IMR-90 (cell line): ENCODE data around the gene HSPG2. TPM values are rescaled to one million over a fixed set of nuclear protein-coding genes. Genes with fewer than 3 reads are reported as not detected.

Source experiments
- ATAC-seq: fragments of 200-7000 bp; cut with Tn5 transposase; 2 replicates; pipeline ENCODE4 v1.9.1; 2020; ENCODE audit warnings: low read depth, mild to moderate bottlenecking, moderate library complexity
- BruUV-seq: library from RNA; stranded (reverse); fragments of 400-500 nt; replicated peaks from 2 replicates; lab custom pipeline; 2021; lab: Mats Ljungman, UMichigan
- CTCF ChIA-PET: fragments of 300-600 bp; formaldehyde crosslinking; extraction: SDS; loops from one replicate; lab custom pipeline; 2021; ENCODE audit warnings: antibody characterized with exemption; lab: Yijun Ruan, JAX
- POLR2A ChIA-PET: fragments of 300-600 bp; sonication (Branson Sonifier 250); formaldehyde crosslinking; loops from one replicate; lab custom pipeline; 2022; ENCODE audit warnings: antibody characterized with exemption; ENCODE audit not compliant: unreplicated experiment; lab: Charles Lee
- DNase-seq: peaks from one replicate; pipeline ENCODE4 v3.0.0; 2013
- H2AFZ ChIP-seq: replicated peaks from 2 replicates; pipeline ENCODE3; 2013; ENCODE audit warnings: low read length, mild to moderate bottlenecking; ENCODE audit not compliant: poor library complexity
- H2AK5ac ChIP-seq: 2 replicates; pipeline ENCODE4 v1.6.1; 2013; ENCODE audit warnings: low read depth, low read length, inconsistent platforms
- H2AK9ac ChIP-seq: replicated peaks from 2 replicates; pipeline ENCODE3; 2013; ENCODE audit warnings: mild to moderate bottlenecking, low read depth, low read length, moderate library complexity; ENCODE audit not compliant: poor library complexity
- H2BK120ac ChIP-seq: 2 replicates; pipeline ENCODE4 v1.6.1; 2013; ENCODE audit warnings: low read depth, low read length, inconsistent platforms
- H2BK15ac ChIP-seq: 3 replicates; pipeline ENCODE4 v1.6.1; 2013; ENCODE audit warnings: low read depth, low read length, inconsistent platforms
- H2BK20ac ChIP-seq: 2 replicates; pipeline ENCODE4 v1.6.1; 2013; ENCODE audit warnings: low read depth, mild to moderate bottlenecking, inconsistent platforms, low read length, moderate library complexity
- H2BK5ac ChIP-seq: 2 replicates; pipeline ENCODE4 v1.6.1; 2013; ENCODE audit warnings: mild to moderate bottlenecking, low read depth, low read length, inconsistent platforms; ENCODE audit not compliant: poor library complexity, severe bottlenecking
- H3K14ac ChIP-seq: replicated peaks from 2 replicates; pipeline ENCODE4 v1.6.1; 2013; ENCODE audit warnings: low read depth, low read length, inconsistent platforms
- H3K18ac ChIP-seq: 2 replicates; pipeline ENCODE4 v1.6.1; 2013; ENCODE audit warnings: low read depth, low read length, control low read depth
- H3K23ac ChIP-seq: 2 replicates; pipeline ENCODE4 v1.6.1; 2013; ENCODE audit warnings: low read depth, low read length, inconsistent platforms
- H3K27ac ChIP-seq: 2 replicates; pipeline ENCODE4 v1.5.1; 2013; ENCODE audit warnings: mild to moderate bottlenecking, control low read depth, low read length; ENCODE audit not compliant: insufficient read depth
- H3K27me3 ChIP-seq: 2 replicates; pipeline ENCODE4 v1.6.1; 2013; ENCODE audit warnings: low read length; ENCODE audit not compliant: control insufficient read depth, insufficient read depth
- H3K36me3 ChIP-seq: 2 replicates; pipeline ENCODE4 v1.6.1; 2013; ENCODE audit warnings: low read length, mixed read lengths; ENCODE audit not compliant: control insufficient read depth, insufficient read depth
- H3K4ac ChIP-seq: 2 replicates; pipeline ENCODE4 v1.6.1; 2013; ENCODE audit warnings: low read depth, low read length, inconsistent platforms
- H3K4me1 ChIP-seq: 2 replicates; pipeline ENCODE4 v1.6.1; 2013; ENCODE audit warnings: low read length, mixed read lengths; ENCODE audit not compliant: control insufficient read depth, insufficient read depth
- H3K4me2 ChIP-seq: 2 replicates; pipeline ENCODE4 v1.6.1; 2013; ENCODE audit warnings: low read depth, mild to moderate bottlenecking, control low read depth, low read length, moderate library complexity
- H3K4me3 ChIP-seq: 2 replicates; pipeline ENCODE4 v1.5.1; 2013; ENCODE audit warnings: low read depth, mild to moderate bottlenecking, control low read depth, low read length, moderate library complexity; ENCODE audit not compliant: insufficient read depth
- H3K56ac ChIP-seq: 2 replicates; pipeline ENCODE4 v1.6.1; 2013; ENCODE audit warnings: low read length, inconsistent platforms; ENCODE audit not compliant: insufficient read depth; ENCODE audit errors: extremely low read depth
- H3K79me1 ChIP-seq, 2 experiments: 2 replicates each; pipeline ENCODE4 v1.6.1; 2013; ENCODE audit warnings: low read length in 2 of 2, inconsistent platforms in 1 of 2, low read depth in 1 of 2
- H3K9ac ChIP-seq: 2 replicates; pipeline ENCODE4 v1.6.1; 2013; ENCODE audit warnings: low read depth, low read length, control low read depth
- H3K9me1 ChIP-seq: 2 replicates; pipeline ENCODE4 v1.6.1; 2013; ENCODE audit warnings: low read length, inconsistent platforms; ENCODE audit not compliant: insufficient read depth
- H3K9me3 ChIP-seq: 2 replicates; pipeline ENCODE4 v1.6.1; 2013; ENCODE audit warnings: low read length; ENCODE audit not compliant: control insufficient read depth, insufficient read depth
- H4K20me1 ChIP-seq: 2 replicates; pipeline ENCODE4 v1.6.1; 2013; ENCODE audit warnings: low read length, inconsistent platforms; ENCODE audit not compliant: insufficient read depth
- H4K5ac ChIP-seq: 2 replicates; pipeline ENCODE4 v1.6.1; 2013; ENCODE audit warnings: mild to moderate bottlenecking, low read depth, low read length, control low read depth
- H4K8ac ChIP-seq, 2 experiments: 2 replicates each; pipeline ENCODE4 v1.6.1; 2013; ENCODE audit warnings: low read depth in 2 of 2, low read length in 2 of 2, control low read depth in 1 of 2, inconsistent platforms in 1 of 2
- H4K91ac ChIP-seq: 2 replicates; pipeline ENCODE4 v1.6.1; 2013; ENCODE audit warnings: low read depth, low read length, inconsistent platforms; ENCODE audit not compliant: insufficient read depth
- BHLHE40 ChIP-seq: fragments of 150-350 bp; IDR thresholded peaks from 2 replicates; pipeline ENCODE4 v1.6.1; 2016; ENCODE audit warnings: mild to moderate bottlenecking, low read depth, low read length
- CEBPB ChIP-seq: IDR thresholded peaks from 2 replicates; pipeline ENCODE4 v1.6.1; 2012; ENCODE audit warnings: low read depth, low read length, improper control_type of control experiment
- CHD1 ChIP-seq: IDR thresholded peaks from 2 replicates; pipeline ENCODE4 v1.6.1; 2012; ENCODE audit warnings: low read depth, low read length, improper control_type of control experiment
- ELK1 ChIP-seq: fragments of 150-350 bp; IDR thresholded peaks from 2 replicates; pipeline ENCODE4 v1.6.1; 2016; ENCODE audit warnings: low read depth, mild to moderate bottlenecking, low read length, moderate library complexity, borderline replicate concordance
- FOS ChIP-seq: fragments of 150-350 bp; IDR thresholded peaks from 2 replicates; pipeline ENCODE4 v1.6.1; 2016; ENCODE audit warnings: low read depth, low read length
- MAFK ChIP-seq: IDR thresholded peaks from 2 replicates; pipeline ENCODE4 v1.6.1; 2012; ENCODE audit warnings: low read depth, low read length, improper control_type of control experiment
- MAZ ChIP-seq: IDR thresholded peaks from 2 replicates; pipeline ENCODE4 v1.6.1; 2012; ENCODE audit warnings: low read depth, mild to moderate bottlenecking, low read length, improper control_type of control experiment, moderate library complexity, borderline replicate concordance
- MXI1 ChIP-seq: IDR thresholded peaks from 2 replicates; pipeline ENCODE4 v1.6.1; 2012; ENCODE audit warnings: low read depth, mild to moderate bottlenecking, low read length, moderate library complexity, borderline replicate concordance
- NFE2L2 ChIP-seq: fragments of 150-350 bp; IDR thresholded peaks from 2 replicates; pipeline ENCODE4 v1.6.1; 2016; ENCODE audit warnings: low read depth, mild to moderate bottlenecking, low read length
- POLR2A ChIP-seq: IDR thresholded peaks from 2 replicates; pipeline ENCODE4 v1.6.1; 2012; ENCODE audit warnings: mild to moderate bottlenecking, low read depth, low read length
- RAD21 ChIP-seq: IDR thresholded peaks from 2 replicates; pipeline ENCODE4 v1.6.1; 2012; ENCODE audit warnings: low read length, improper control_type of control experiment
- RCOR1 ChIP-seq: IDR thresholded peaks from 2 replicates; pipeline ENCODE4 v1.6.1; 2012; ENCODE audit warnings: mild to moderate bottlenecking, low read length, improper control_type of control experiment; ENCODE audit not compliant: insufficient replicate concordance
- RFX5 ChIP-seq: IDR thresholded peaks from 2 replicates; pipeline ENCODE4 v1.8.0; 2012; ENCODE audit warnings: low read depth, mild to moderate bottlenecking, low read length, moderate library complexity
- SMC3 ChIP-seq: fragments of 150-350 bp; IDR thresholded peaks from 2 replicates; pipeline ENCODE4 v1.6.1; 2016; ENCODE audit warnings: low read depth, mild to moderate bottlenecking, antibody characterized with exemption, low read length, moderate library complexity
- USF2 ChIP-seq: fragments of 150-350 bp; IDR thresholded peaks from 2 replicates; pipeline ENCODE4 v1.6.1; 2017; ENCODE audit warnings: mild to moderate bottlenecking, antibody characterized with exemption, low read length, low read depth
- WGBS, 2 experiments: methylation state at CpG; one replicate each; pipeline versions ENCODE4 v1.1.5 to v1.1.7; 2013; ENCODE audit warnings: missing lambda C conversion rate in 2 of 2; ENCODE audit not compliant: insufficient read length in 1 of 2; ENCODE audit errors: extremely low coverage in 2 of 2; 5-methylcytosine and 5-hydroxymethylcytosine counted together
- dilution Hi-C: fragments of 300-500 bp; cut with HindIII; formaldehyde crosslinking; loops from one replicate; pipeline ENCODE4 v1.14.3; 2018; ENCODE audit warnings: low sequenced_read_pairs; ENCODE audit not compliant: unreplicated experiment
- in situ Hi-C: fragments of 300-500 bp; cut with MboI; formaldehyde crosslinking; loops from 3 replicates; pipeline ENCODE4 v1.14.3; 2019; ENCODE audit warnings: low sequenced_read_pairs, inconsistent platforms, mixed read lengths
- intact Hi-C: fragments of 100-400 bp; cut with micrococcal nuclease; formaldehyde crosslinking; loops from 2 replicates; pipeline ENCODE4 v1.10.0; 2022
- polyA plus RNA-seq, 3 experiments: library from polyadenylated mRNA; depleted of rRNA; stranded (reverse); fragments of >200 nt; gene quantifications; 2 replicates each; pipeline ENCODE4 v1.2.3, GENCODE V29; 2012; ENCODE audit warnings: low replicate concordance in 1 of 3
- total RNA-seq: library from RNA; depleted of rRNA; stranded (reverse); fragments of >200 nt; gene quantifications from 2 replicates; pipeline ENCODE4 v1.2.3, GENCODE V29; 2012
- TF ChIP-seq, protein P1 (sequence below): conservative IDR thresholded peaks from 2 replicates; pipeline ENCODE4 v1.5.1; 2012; ENCODE audit warnings: mild to moderate bottlenecking, low read depth, low read length, improper control_type of control experiment

Gene HSPG2
- total and polyA plus RNA-seq, 2 of the 4 experiments (the other 2 are of a cell fraction): 15.8 to 94.0 TPM

GRCh38 chr1:21854090-21854750 lies 82.9 kb downstream of the HSPG2 start:
- H2BK15ac ChIP-seq: no peak overlapping the region
- ChIA-PET CTCF (no interaction called here), POLR2A (no interaction called here)
- H4K5ac ChIP-seq: no peak overlapping the region
- no peak overlapping the region for H3K4me2 ChIP-seq
- no peak overlapping the region for H2BK20ac ChIP-seq
- H3K9me3 ChIP-seq: no peaks in the 10 kb centered on the region
- no peak overlapping the region for H3K56ac ChIP-seq
- H3K9me1 ChIP-seq: no peaks in the 10 kb centered on the region
- in situ Hi-C loops: no loop called here
- H3K4me1 ChIP-seq: no peaks in the 10 kb centered on the region
- H4K20me1 ChIP-seq: no peaks in the 10 kb centered on the region
- no peak overlapping the region for H3K14ac ChIP-seq
- 94% methylated on average over 6 of the region's 21 CpGs; no CpG with 5 or more reads in 1 of the 2 experiments for WGBS, 2 experiments
- H3K27me3 ChIP-seq: no peaks in the 10 kb centered on the region
- no peak for DNase-seq
- peaks cover 83% of the 10 kb centered on the region for H3K36me3 ChIP-seq
- H4K91ac ChIP-seq: no peak overlapping the region
- H2AK9ac ChIP-seq: no peak overlapping the region
- H2AK5ac ChIP-seq: no peak overlapping the region
- peaks cover 4 to 15% of the 10 kb centered on the region in 2 experiments; a peak in 2 of 4 replicates for H3K79me1 ChIP-seq
- no peak overlapping the region for H2BK120ac ChIP-seq
- no peak overlapping the region for H2BK5ac ChIP-seq
- H3K4ac ChIP-seq: no peak overlapping the region
- no peak for ATAC-seq
- H4K8ac ChIP-seq: no peak overlapping the region
- BruUV-seq: no TSS peak
- H3K27ac ChIP-seq: no peak overlapping the region
- TF ChIP-seq CEBPB: no peak
- TF ChIP-seq SMC3: no peak
- TF ChIP-seq ELK1: no peak
- no peak for TF ChIP-seq MAZ
- TF ChIP-seq, protein P1, sequence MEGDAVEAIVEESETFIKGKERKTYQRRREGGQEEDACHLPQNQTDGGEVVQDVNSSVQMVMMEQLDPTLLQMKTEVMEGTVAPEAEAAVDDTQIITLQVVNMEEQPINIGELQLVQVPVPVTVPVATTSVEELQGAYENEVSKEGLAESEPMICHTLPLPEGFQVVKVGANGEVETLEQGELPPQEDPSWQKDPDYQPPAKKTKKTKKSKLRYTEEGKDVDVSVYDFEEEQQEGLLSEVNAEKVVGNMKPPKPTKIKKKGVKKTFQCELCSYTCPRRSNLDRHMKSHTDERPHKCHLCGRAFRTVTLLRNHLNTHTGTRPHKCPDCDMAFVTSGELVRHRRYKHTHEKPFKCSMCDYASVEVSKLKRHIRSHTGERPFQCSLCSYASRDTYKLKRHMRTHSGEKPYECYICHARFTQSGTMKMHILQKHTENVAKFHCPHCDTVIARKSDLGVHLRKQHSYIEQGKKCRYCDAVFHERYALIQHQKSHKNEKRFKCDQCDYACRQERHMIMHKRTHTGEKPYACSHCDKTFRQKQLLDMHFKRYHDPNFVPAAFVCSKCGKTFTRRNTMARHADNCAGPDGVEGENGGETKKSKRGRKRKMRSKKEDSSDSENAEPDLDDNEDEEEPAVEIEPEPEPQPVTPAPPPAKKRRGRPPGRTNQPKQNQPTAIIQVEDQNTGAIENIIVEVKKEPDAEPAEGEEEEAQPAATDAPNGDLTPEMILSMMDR: no peak
- TF ChIP-seq MXI1: no peak
- no peak for TF ChIP-seq CHD1
- no peak for TF ChIP-seq RCOR1
- TF ChIP-seq NFE2L2: no peak
- TF ChIP-seq POLR2A: no peak
- no peak for TF ChIP-seq MAFK
- TF ChIP-seq BHLHE40: no peak
- no peak for TF ChIP-seq RFX5
- TF ChIP-seq USF2: no peak
- TF ChIP-seq FOS: no peak
- no peak for TF ChIP-seq RAD21
- dilution Hi-C loops: no loop called here
- H3K23ac ChIP-seq: no peak overlapping the region
- intact Hi-C loops: no loop called here
- H3K9ac ChIP-seq: no peak overlapping the region
- H2AFZ ChIP-seq: no peak overlapping the region
- no peak overlapping the region for H3K4me3 ChIP-seq
- H3K18ac ChIP-seq: no peak overlapping the region
